GM12878 (cell line): ENCODE measurements around the gene SLC2A14.

Source experiments
- CBFB ChIP-seq: IDR thresholded peaks from 2 replicates; pipeline ENCODE4 v1.6.1; 2016; ENCODE audit warnings: antibody characterized with exemption, low read depth
- CTCF ChIP-seq, 3 experiments: IDR thresholded peaks in 2 of 3; conservative IDR thresholded peaks in 1 of 3; 2 replicates each; pipeline ENCODE4 v1.5.1; 2011; ENCODE audit warnings: low read depth in 3 of 3, low read length in 3 of 3, mild to moderate bottlenecking in 3 of 3, control low read depth in 2 of 3, moderate library complexity in 2 of 3, inconsistent platforms in 1 of 3, mixed read lengths in 1 of 3; ENCODE audit not compliant: control insufficient read depth in 2 of 3, insufficient read depth in 1 of 3; ENCODE audit errors: extremely low read depth in 1 of 3
- DPF2 ChIP-seq: fragments of 450-650 bp; IDR thresholded peaks from 2 replicates; pipeline ENCODE4 v1.6.1; 2017; ENCODE audit warnings: mild to moderate bottlenecking
- EP300 ChIP-seq, 2 experiments: fragments of 150-350 bp in 1 of 2; IDR thresholded peaks; 2 replicates each; pipeline ENCODE4 v1.6.1; 2011 to 2012; ENCODE audit warnings: low read depth in 2 of 2, low read length in 2 of 2, borderline replicate concordance in 1 of 2, improper control_type of control experiment in 1 of 2, inconsistent platforms in 1 of 2; ENCODE audit not compliant: control insufficient read depth in 1 of 2
- ETV6 ChIP-seq, 2 experiments: fragments of 450-650 bp in 1 of 2; IDR thresholded peaks in 1 of 2; conservative IDR thresholded peaks in 1 of 2; 2 replicates each; pipeline ENCODE4 v1.6.1; 2014; ENCODE audit warnings: antibody characterized with exemption in 1 of 2, borderline replicate concordance in 1 of 2, low read depth in 1 of 2, mild to moderate bottlenecking in 1 of 2, moderate library complexity in 1 of 2
- HCFC1 ChIP-seq: fragments of 150-350 bp; IDR thresholded peaks from 2 replicates; pipeline ENCODE4 v1.6.1; 2014; ENCODE audit warnings: low read length
- HDAC2 ChIP-seq: fragments of 200-600 bp; sonication (generic); IDR thresholded peaks from 2 replicates; pipeline ENCODE4 v1.6.1; 2017
- MAX ChIP-seq: IDR thresholded peaks from 2 replicates; pipeline ENCODE4 v1.6.1; 2012; ENCODE audit warnings: low read depth, low read length, improper control_type of control experiment
- POLR2A ChIP-seq: IDR thresholded peaks from 2 replicates; pipeline ENCODE4 v1.6.1; 2011; ENCODE audit warnings: low read depth, mild to moderate bottlenecking, low read length
- RAD21 ChIP-seq: IDR thresholded peaks from 2 replicates; pipeline ENCODE4 v1.6.1; 2011; ENCODE audit warnings: mild to moderate bottlenecking, low read depth, low read length, moderate library complexity; ENCODE audit not compliant: insufficient read depth
- RCOR1 ChIP-seq: conservative IDR thresholded peaks from 2 replicates; pipeline ENCODE4 v1.6.1; 2012; ENCODE audit warnings: low read depth, low read length, improper control_type of control experiment
- SPI1 ChIP-seq: IDR thresholded peaks from 2 replicates; pipeline ENCODE4 v1.6.1; 2011; ENCODE audit warnings: low read depth, mild to moderate bottlenecking, low read length, moderate library complexity, borderline replicate concordance; ENCODE audit not compliant: insufficient read depth
- TAF1 ChIP-seq: IDR thresholded peaks from 2 replicates; pipeline ENCODE4 v1.6.1; 2011; ENCODE audit warnings: mild to moderate bottlenecking, low read depth, low read length, borderline replicate concordance
- TCF12 ChIP-seq: IDR thresholded peaks from 2 replicates; pipeline ENCODE4 v1.6.1; 2011; ENCODE audit warnings: low read depth, mild to moderate bottlenecking, low read length

GRCh38 chr12:7877420-7877819 is 4.7 kb upstream of the SLC2A14 start:
- TF ChIP-seq POLR2A, result no peak
- no peak for TF ChIP-seq RAD21
- TF ChIP-seq DPF2, result no peak
- no peak for TF ChIP-seq HCFC1
- TF ChIP-seq MAX, result no peak
- TF ChIP-seq CTCF (IDR thresholded peaks at IDR 0.05 in 2 of 3, conservative IDR thresholded peaks at IDR 0.05 in 1 of 3; ENCODE audit: control insufficient read depth in 2 of 3, extremely low read depth in 1 of 3, insufficient read depth in 1 of 3, low read depth in 3 of 3, low read length in 3 of 3), result no peak
- TF ChIP-seq TCF12, result no peak
- TF ChIP-seq TAF1, result no peak
- no peak for TF ChIP-seq HDAC2
- no peak for TF ChIP-seq CBFB
- TF ChIP-seq RCOR1, result no peak
- no peak for TF ChIP-seq EP300 (IDR thresholded peaks at IDR 0.05; ENCODE audit: borderline replicate concordance in 1 of 2, control insufficient read depth in 1 of 2, low read depth in 2 of 2, low read length in 2 of 2)
- TF ChIP-seq SPI1, result no peak
- no peak for TF ChIP-seq ETV6 (conservative IDR thresholded peaks at IDR 0.05 in 1 of 2, IDR thresholded peaks at IDR 0.05 in 1 of 2; ENCODE audit: borderline replicate concordance in 1 of 2, low read depth in 1 of 2)
